Measurements from ENCODE around the gene DNAH12. TPM values are rescaled to one million over a fixed set of nuclear protein-coding genes. Genes with fewer than 3 reads are reported as not detected.

Gene DNAH12
- total and polyA plus RNA-seq, 2 of the 13 experiments (the other 11 are each of a cell fraction or from before 2014, with no cell fraction given) = 0.11 TPM

GRCh38 chr3:57538465-57538864 lies 5.7 kb downstream of the DNAH12 start:
- Histone ChIP-seq H2AFZ (ENCODE audit: low read length) (no peak overlapping the region), H4K20me1 (ENCODE audit: insufficient read depth, low read length) (no peaks in the 10 kb centered on the region), H3K36me3 (replicated peaks in 1 of 2; ENCODE audit: control insufficient read depth in 1 of 2, insufficient read depth in 2 of 2, low read length in 2 of 2) (no peaks in the 10 kb centered on the region), H3K9ac (ENCODE audit: insufficient read depth, low read depth, low read length) (no peak overlapping the region), H3K79me2 (ENCODE audit: insufficient read depth, low read length) (no peaks in the 10 kb centered on the region), H3K9me3 (ENCODE audit: low read length) (no peaks in the 10 kb centered on the region), H3K27ac (ENCODE audit: extremely low read length, insufficient read depth, low read length) (no peak overlapping the region), H3K27me3 (ENCODE audit: control insufficient read depth in 1 of 2, insufficient read depth in 2 of 2, low read length in 2 of 2) (no peaks in the 10 kb centered on the region), H3K4me2 (ENCODE audit: low read depth, low read length) (no peak overlapping the region), H3K4me1 (ENCODE audit: insufficient read depth, low read length) (0 out of 2 replicates have a peak, but pooled peaks cover 8% of the 10 kb centered on the region), H3K4me3 (replicated peaks in 1 of 3; ENCODE audit: insufficient read depth in 1 of 3, low read depth in 2 of 3, low read length in 3 of 3) (no peak overlapping the region)
- CTCF ChIA-PET (ENCODE audit: low intra/inter-chr PET ratio, low total read pairs) = no interaction called here
- in situ Hi-C loops (cut with HindIII; ENCODE audit: extremely low pct_ligation_motif_present, low pct_unique_long_range_greater_than_20kb) (no loop called here), intact Hi-C loops (cut with micrococcal nuclease; ENCODE audit: unreplicated experiment) (no loop called here)
- 15% methylated on average over 3 of the region's 3 CpGs for WGBS (ENCODE audit: low lambda C conversion rate)
- peak; percentile 67; the same call in 1 of the 3 replicates for ATAC-seq
- DNase-seq (ENCODE audit: low spot score) = no peak
- TF ChIP-seq HMGA1 (CRISPR knock-in tag; conservative IDR thresholded peaks at IDR 0.05) (no peak), ZNF510 (CRISPR knock-in tag; IDR thresholded peaks at IDR 0.05; ENCODE audit: low read depth) (no peak), STAG1 (CRISPR knock-in tag; IDR thresholded peaks at IDR 0.05) (peak; percentile 42), CSRNP2 (CRISPR knock-in tag; conservative IDR thresholded peaks at IDR 0.05; ENCODE audit: low read depth) (no peak), ZFP41 (CRISPR knock-in tag; IDR thresholded peaks at IDR 0.05; ENCODE audit: borderline replicate concordance) (no peak), TARDBP (CRISPR knock-in tag; IDR thresholded peaks at IDR 0.05) (no peak), CTCF (CRISPR knock-in tag; IDR thresholded peaks at IDR 0.05) (peak; percentile 29; the same call in 1 of the 2 replicates), FOXO1 (CRISPR knock-in tag; IDR thresholded peaks at IDR 0.05) (no peak), ZNF570 (CRISPR knock-in tag; IDR thresholded peaks at IDR 0.05; ENCODE audit: borderline replicate concordance) (no peak)
- no peak for FAIRE-seq
- POLR2A ChIA-PET = no interaction called here
- no TSS peak for BruUV-seq (replicated peaks)

Measured in HepG2 (cell line).